HEK293 (cell line): ENCODE data around the gene SH2D1A.

Source experiments
- CTCF ChIA-PET: fragments of 350-600 bp; formaldehyde crosslinking; extraction: SDS; loops from one replicate; lab custom pipeline; 2021; ENCODE audit warnings: antibody characterized with exemption; lab: Yijun Ruan, JAX
- POLR2A ChIA-PET: fragments of 300-600 bp; formaldehyde crosslinking; extraction: SDS; loops from one replicate; lab custom pipeline; 2020; ENCODE audit warnings: antibody characterized with exemption, inconsistent platforms; lab: Yijun Ruan, JAX
- H3K27ac ChIP-seq: fragments of 200-500 bp; sonication (Bioruptor generic); 2 replicates; pipeline ENCODE4 v1.5.1; 2014; ENCODE audit warnings: low read depth, low read length, control low read depth, inconsistent platforms; ENCODE audit errors: extremely low read depth
- H3K36me3 ChIP-seq, 2 experiments: fragments of 200-500 bp in 1 of 2; sonication (Bioruptor generic) in 1 of 2; 1 replicate in 1 of 2; 2 replicates in 1 of 2; pipeline ENCODE4 v1.5.1; 2014 to 2017; ENCODE audit warnings: inconsistent platforms in 2 of 2, low read length in 2 of 2; ENCODE audit not compliant: control insufficient read depth in 2 of 2, insufficient read depth in 1 of 2
- H3K4me1 ChIP-seq: fragments of 200-500 bp; sonication (Bioruptor generic); 2 replicates; pipeline ENCODE4 v1.5.1; 2014; ENCODE audit warnings: mild to moderate bottlenecking, low read length, inconsistent platforms; ENCODE audit not compliant: control insufficient read depth, insufficient read depth
- H3K4me3 ChIP-seq: 2 replicates; pipeline ENCODE4 v1.5.1; 2011; ENCODE audit warnings: low read depth, mild to moderate bottlenecking, control low read depth, low read length, moderate library complexity
- H3K9me3 ChIP-seq: fragments of 200-500 bp; sonication (Bioruptor generic); 2 replicates; pipeline ENCODE4 v1.5.1; 2014; ENCODE audit warnings: low read depth, low read length, inconsistent platforms; ENCODE audit not compliant: control insufficient read depth, insufficient read depth
- ZNF561 ChIP-seq: fragments of 450-650 bp; IDR thresholded peaks from 2 replicates; pipeline ENCODE4 v1.5.1; 2018; ENCODE audit warnings: missing biosample characterization, missing genetic modification characterization, borderline replicate concordance
- ZSCAN16 ChIP-seq: fragments of 450-650 bp; formaldehyde crosslinking; IDR thresholded peaks from 2 replicates; pipeline ENCODE4 v1.5.1; 2016; ENCODE audit warnings: missing biosample characterization, missing genetic modification characterization

The SH2D1A gene

GRCh38 chrX:124421898-124422655 lies 75.7 kb downstream of the SH2D1A start:
- H3K9me3 ChIP-seq: no peaks in the 10 kb centered on the region
- TF ChIP-seq ZSCAN16 (tag by site-specific recombination) (no peak), ZNF561 (no peak)
- H3K4me3 ChIP-seq: no peak overlapping the region
- H3K4me1 ChIP-seq: no peaks in the 10 kb centered on the region
- H3K36me3 ChIP-seq: no peaks in the 10 kb centered on the region
- POLR2A ChIA-PET: no interaction called here
- H3K27ac ChIP-seq: no peak overlapping the region
- CTCF ChIA-PET: no interaction called here
